Prostate gland (tissue), 2 donors: Measurements from ENCODE around the gene ANTKMT.

Experiments used
- POLR2AphosphoS5 ChIP-seq: sonication (generic); formaldehyde crosslinking; IDR thresholded peaks from one replicate; pipeline ENCODE4 v1.6.1; 2017; ENCODE audit warnings: antibody characterized with exemption
- TF ChIP-seq, protein P1 (sequence below), 4 experiments: fragments of 200-600 bp in 2 of 4; fragments of 450-650 bp in 2 of 4; sonication (generic) in 2 of 4; IDR thresholded peaks; 1 replicate in 3 of 4; 2 replicates in 1 of 4; pipeline ENCODE4 v1.5.1; 2016 to 2019; ENCODE audit warnings: antibody characterized with exemption in 4 of 4, mild to moderate bottlenecking in 2 of 4, moderate library complexity in 2 of 4

- TF ChIP-seq, protein P1, sequence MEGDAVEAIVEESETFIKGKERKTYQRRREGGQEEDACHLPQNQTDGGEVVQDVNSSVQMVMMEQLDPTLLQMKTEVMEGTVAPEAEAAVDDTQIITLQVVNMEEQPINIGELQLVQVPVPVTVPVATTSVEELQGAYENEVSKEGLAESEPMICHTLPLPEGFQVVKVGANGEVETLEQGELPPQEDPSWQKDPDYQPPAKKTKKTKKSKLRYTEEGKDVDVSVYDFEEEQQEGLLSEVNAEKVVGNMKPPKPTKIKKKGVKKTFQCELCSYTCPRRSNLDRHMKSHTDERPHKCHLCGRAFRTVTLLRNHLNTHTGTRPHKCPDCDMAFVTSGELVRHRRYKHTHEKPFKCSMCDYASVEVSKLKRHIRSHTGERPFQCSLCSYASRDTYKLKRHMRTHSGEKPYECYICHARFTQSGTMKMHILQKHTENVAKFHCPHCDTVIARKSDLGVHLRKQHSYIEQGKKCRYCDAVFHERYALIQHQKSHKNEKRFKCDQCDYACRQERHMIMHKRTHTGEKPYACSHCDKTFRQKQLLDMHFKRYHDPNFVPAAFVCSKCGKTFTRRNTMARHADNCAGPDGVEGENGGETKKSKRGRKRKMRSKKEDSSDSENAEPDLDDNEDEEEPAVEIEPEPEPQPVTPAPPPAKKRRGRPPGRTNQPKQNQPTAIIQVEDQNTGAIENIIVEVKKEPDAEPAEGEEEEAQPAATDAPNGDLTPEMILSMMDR (IDR thresholded peaks at IDR 0.05): no peak
- no peak for TF ChIP-seq POLR2AphosphoS5
These were observed 16.9 kb upstream of the ANTKMT start for GRCh38 chr16:704047-704446.
